Calu3 (cell line): ENCODE data around the gene PDE1A. TPM values are rescaled to one million over a fixed set of nuclear protein-coding genes. Genes with fewer than 3 reads are reported as not detected.
A peak's percentile ranks its signal among the peaks of the same experiment; 100 is the strongest.

Experiments
- BruUV-seq: library from RNA; stranded (reverse); fragments of 400-500 nt; replicated peaks from 2 replicates; lab custom pipeline; 2021; lab: Mats Ljungman, UMichigan
- CTCF ChIA-PET: fragments of 300-600 bp; sonication (Branson Sonifier 250); formaldehyde crosslinking; loops from one replicate; lab custom pipeline; 2022; ENCODE audit warnings: antibody characterized with exemption; lab: Charles Lee
- DNase-seq: peaks from one replicate; pipeline ENCODE4 v3.0.0; 2022
- H3K27ac Mint-ChIP-seq: one replicate; pipeline ENCODE4 v1.8.0; 2022; ENCODE audit warnings: mixed read lengths; ENCODE audit not compliant: unreplicated experiment
- H3K27me3 Mint-ChIP-seq: one replicate; pipeline ENCODE4 v1.8.0; 2022; ENCODE audit warnings: mixed read lengths; ENCODE audit not compliant: unreplicated experiment
- H3K36me3 Mint-ChIP-seq: one replicate; pipeline ENCODE4 v1.8.0; 2022; ENCODE audit warnings: mild to moderate bottlenecking, moderate library complexity, mixed read lengths; ENCODE audit not compliant: insufficient read depth, unreplicated experiment
- H3K4me1 Mint-ChIP-seq: one replicate; pipeline ENCODE4 v1.8.0; 2022; ENCODE audit warnings: mild to moderate bottlenecking, low read depth, mixed read lengths; ENCODE audit not compliant: unreplicated experiment
- H3K4me3 Mint-ChIP-seq: one replicate; pipeline ENCODE4 v1.8.0; 2022; ENCODE audit warnings: mild to moderate bottlenecking, low read depth, moderate library complexity, mixed read lengths; ENCODE audit not compliant: unreplicated experiment
- H3K9me3 Mint-ChIP-seq: one replicate; pipeline ENCODE4 v1.8.0; 2022; ENCODE audit warnings: low read depth, mixed read lengths; ENCODE audit not compliant: unreplicated experiment
- intact Hi-C: fragments of 100-400 bp; cut with micrococcal nuclease; formaldehyde crosslinking; loops from one replicate; pipeline ENCODE4 v1.10.0; 2022; ENCODE audit not compliant: unreplicated experiment
- total RNA-seq: library from RNA; stranded (reverse); gene quantifications from 2 replicates; pipeline ENCODE4 v1.2.3, GENCODE V29; 2022
- TF ChIP-seq, protein P1 (sequence below): fragments of 200-600 bp; IDR thresholded peaks from one replicate; pipeline ENCODE4 v1.8.0; 2022; ENCODE audit warnings: antibody characterized with exemption; ENCODE audit not compliant: unreplicated experiment

PDE1A gene
- total RNA-seq, 1 experiment from 2014 or later = 0.26 TPM

DNA sequence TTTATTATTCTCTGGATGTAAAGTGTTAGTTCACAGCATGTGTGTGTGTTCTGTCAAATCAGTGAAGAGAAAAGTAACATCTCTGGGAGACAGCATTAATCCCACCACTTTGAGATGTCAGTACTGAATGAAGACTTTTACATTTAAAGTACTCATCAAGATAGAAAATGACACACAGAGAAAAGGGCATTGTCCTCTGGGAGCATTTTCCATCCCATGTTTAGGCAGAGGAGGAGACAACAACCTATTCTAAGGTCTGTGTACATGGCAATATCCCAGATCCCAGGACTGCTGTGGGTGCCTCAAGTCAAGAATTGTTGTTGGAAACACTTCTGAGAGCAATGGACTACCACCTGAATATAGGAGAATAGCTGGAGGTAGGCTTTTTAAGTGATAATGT lies 239.7 kb downstream of the PDE1A start:
- intact Hi-C loops = loop anchor here (2.0 to 5.0 kb wide), 2 partner anchors 54 to 795 kb away; no protein-coding TSS in a partner anchor
- CTCF ChIA-PET = no interaction called here
- no TSS peak for BruUV-seq

GRCh38 chr2:182186132-182186735 lies 240.6 kb downstream of the PDE1A start:
- CTCF ChIA-PET = no interaction called here
- peak; percentile 26 for DNase-seq
- BruUV-seq = no TSS peak
- Mint-ChIP-seq H3K36me3 (no peaks in the 10 kb centered on the region), H3K9me3 (peaks cover 9% of the 10 kb centered on the region), H3K4me1 (no peaks in the 10 kb centered on the region), H3K27me3 (no peaks in the 10 kb centered on the region), H3K27ac (no peak overlapping the region), H3K4me3 (no peak overlapping the region)
- TF ChIP-seq, protein P1, sequence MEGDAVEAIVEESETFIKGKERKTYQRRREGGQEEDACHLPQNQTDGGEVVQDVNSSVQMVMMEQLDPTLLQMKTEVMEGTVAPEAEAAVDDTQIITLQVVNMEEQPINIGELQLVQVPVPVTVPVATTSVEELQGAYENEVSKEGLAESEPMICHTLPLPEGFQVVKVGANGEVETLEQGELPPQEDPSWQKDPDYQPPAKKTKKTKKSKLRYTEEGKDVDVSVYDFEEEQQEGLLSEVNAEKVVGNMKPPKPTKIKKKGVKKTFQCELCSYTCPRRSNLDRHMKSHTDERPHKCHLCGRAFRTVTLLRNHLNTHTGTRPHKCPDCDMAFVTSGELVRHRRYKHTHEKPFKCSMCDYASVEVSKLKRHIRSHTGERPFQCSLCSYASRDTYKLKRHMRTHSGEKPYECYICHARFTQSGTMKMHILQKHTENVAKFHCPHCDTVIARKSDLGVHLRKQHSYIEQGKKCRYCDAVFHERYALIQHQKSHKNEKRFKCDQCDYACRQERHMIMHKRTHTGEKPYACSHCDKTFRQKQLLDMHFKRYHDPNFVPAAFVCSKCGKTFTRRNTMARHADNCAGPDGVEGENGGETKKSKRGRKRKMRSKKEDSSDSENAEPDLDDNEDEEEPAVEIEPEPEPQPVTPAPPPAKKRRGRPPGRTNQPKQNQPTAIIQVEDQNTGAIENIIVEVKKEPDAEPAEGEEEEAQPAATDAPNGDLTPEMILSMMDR = peak; percentile 64
- intact Hi-C loops = loop anchor here (1.0 to 5.0 kb wide), 3 partner anchors 55 to 796 kb away; no protein-coding TSS in a partner anchor

More for the DNA sequence above, 239.7 kb downstream of the PDE1A start:
- Mint-ChIP-seq H3K27me3 (no peaks in the 10 kb centered on the region), H3K36me3 (no peaks in the 10 kb centered on the region), H3K9me3 (peaks cover 9% of the 10 kb centered on the region), H3K4me1 (no peaks in the 10 kb centered on the region), H3K27ac (no peak overlapping the region), H3K4me3 (no peak overlapping the region)
- TF ChIP-seq, protein P1 = no peak
- DNase-seq = no peak

DNA sequence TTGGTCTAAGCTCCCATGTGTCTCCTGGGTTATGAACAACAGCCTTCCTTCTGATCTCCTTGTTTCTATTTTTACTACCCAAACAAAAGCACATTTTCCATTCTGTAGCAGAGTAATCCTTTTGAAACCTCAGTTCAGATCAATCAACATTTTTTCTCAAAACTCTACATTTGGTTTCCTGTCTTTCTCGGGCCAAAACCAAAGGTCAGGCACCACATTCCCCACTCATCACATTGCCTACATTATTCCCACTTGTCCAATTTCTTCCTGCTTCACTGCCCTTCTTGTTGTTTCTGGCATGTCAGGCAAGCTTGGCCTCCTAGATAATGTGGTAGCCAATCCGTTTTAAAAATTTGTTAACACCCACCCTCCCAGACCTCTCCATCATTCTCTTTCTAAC lies 244.4 kb downstream of the PDE1A start:
- no TSS peak for BruUV-seq
- no peaks in the 10 kb centered on the region for H3K4me1 Mint-ChIP-seq
- intact Hi-C loops = no loop called here
- CTCF ChIA-PET = no interaction called here
- TF ChIP-seq, protein P1 = no peak
- no peaks in the 10 kb centered on the region for H3K36me3 Mint-ChIP-seq
- H3K27me3 Mint-ChIP-seq = no peaks in the 10 kb centered on the region
- no peak overlapping the region for H3K4me3 Mint-ChIP-seq
- H3K27ac Mint-ChIP-seq = no peak overlapping the region
- H3K9me3 Mint-ChIP-seq = peaks cover 9% of the 10 kb centered on the region
- no peak for DNase-seq

- BruUV-seq = no TSS peak
- intact Hi-C loops = no loop called here
- H3K4me3 Mint-ChIP-seq = no peak overlapping the region
- no peaks in the 10 kb centered on the region for H3K4me1 Mint-ChIP-seq
- no peak overlapping the region for H3K27ac Mint-ChIP-seq
- no peaks in the 10 kb centered on the region for H3K36me3 Mint-ChIP-seq
- H3K27me3 Mint-ChIP-seq = no peaks in the 10 kb centered on the region
- CTCF ChIA-PET = no interaction called here
- TF ChIP-seq, protein P1 = no peak
- no peak for DNase-seq
- peaks cover 9% of the 10 kb centered on the region for H3K9me3 Mint-ChIP-seq
Observed at GRCh38 chr2:182181381-182181780, 245.5 kb downstream of the PDE1A start.
